Gastrocnemius medialis (tissue), 4 donors: Measurements from ENCODE around the gene ZYG11B.
"Not testable (repeated sequence)": the region's sequence is repeated elsewhere in the genome, so short reads cannot be mapped to it uniquely, and the experiment has no call there.

Source experiments
- POLR2A ChIP-seq, 2 donors: fragments of 450-650 bp; IDR thresholded peaks; one replicate each; pipeline ENCODE4 v1.6.1; 2017; ENCODE audit warnings: antibody characterized with exemption in 2 of 2, mild to moderate bottlenecking in 2 of 2, moderate library complexity in 2 of 2
- TF ChIP-seq, protein P1 (sequence below), 5 experiments: fragments of 450-650 bp in 3 of 5; fragments of 200-600 bp in 2 of 5; sonication (generic) in 2 of 5; IDR thresholded peaks in 4 of 5; conservative IDR thresholded peaks in 1 of 5; 1 replicate in 4 of 5; 2 replicates in 1 of 5; pipeline ENCODE4 v1.5.1; 2016 to 2019; ENCODE audit warnings: antibody characterized with exemption in 5 of 5, mild to moderate bottlenecking in 3 of 5, moderate library complexity in 3 of 5

DNA sequence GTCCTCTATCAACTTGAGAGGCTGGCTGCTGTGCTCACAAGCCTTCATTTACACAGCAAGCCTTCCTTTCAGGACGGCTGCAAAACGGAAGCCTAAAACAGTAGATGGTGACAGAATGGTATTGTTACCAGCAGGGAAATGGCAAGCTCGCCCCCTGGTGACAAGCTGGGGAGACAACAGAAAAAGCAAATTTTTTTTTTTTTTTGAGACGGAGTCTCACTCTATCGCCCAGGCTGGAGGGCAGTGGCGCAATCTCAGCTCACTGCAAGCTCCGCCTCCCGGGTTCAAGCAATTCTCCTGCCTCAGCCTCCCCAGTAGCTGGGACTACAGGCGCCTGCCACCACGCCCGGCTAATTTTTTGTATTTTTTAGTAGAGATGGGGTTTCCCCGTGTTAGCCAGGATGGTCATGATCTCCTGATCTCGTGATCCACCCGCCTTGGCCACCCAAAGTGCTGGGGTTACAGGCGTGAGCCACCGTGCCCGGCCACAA is 39.9 kb upstream of the ZYG11B start:
- TF ChIP-seq, protein P1, sequence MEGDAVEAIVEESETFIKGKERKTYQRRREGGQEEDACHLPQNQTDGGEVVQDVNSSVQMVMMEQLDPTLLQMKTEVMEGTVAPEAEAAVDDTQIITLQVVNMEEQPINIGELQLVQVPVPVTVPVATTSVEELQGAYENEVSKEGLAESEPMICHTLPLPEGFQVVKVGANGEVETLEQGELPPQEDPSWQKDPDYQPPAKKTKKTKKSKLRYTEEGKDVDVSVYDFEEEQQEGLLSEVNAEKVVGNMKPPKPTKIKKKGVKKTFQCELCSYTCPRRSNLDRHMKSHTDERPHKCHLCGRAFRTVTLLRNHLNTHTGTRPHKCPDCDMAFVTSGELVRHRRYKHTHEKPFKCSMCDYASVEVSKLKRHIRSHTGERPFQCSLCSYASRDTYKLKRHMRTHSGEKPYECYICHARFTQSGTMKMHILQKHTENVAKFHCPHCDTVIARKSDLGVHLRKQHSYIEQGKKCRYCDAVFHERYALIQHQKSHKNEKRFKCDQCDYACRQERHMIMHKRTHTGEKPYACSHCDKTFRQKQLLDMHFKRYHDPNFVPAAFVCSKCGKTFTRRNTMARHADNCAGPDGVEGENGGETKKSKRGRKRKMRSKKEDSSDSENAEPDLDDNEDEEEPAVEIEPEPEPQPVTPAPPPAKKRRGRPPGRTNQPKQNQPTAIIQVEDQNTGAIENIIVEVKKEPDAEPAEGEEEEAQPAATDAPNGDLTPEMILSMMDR (IDR thresholded peaks at IDR 0.05 in 4 of 5, conservative IDR thresholded peaks at IDR 0.05 in 1 of 5) = peak; percentile 78 to 87 (median 81)
- TF ChIP-seq POLR2A (IDR thresholded peaks at IDR 0.05) = not testable (repeated sequence)
